SU-DHL-6 (cell line): Measurements from ENCODE around the gene CCDC68.

Experiments
- CTCF ChIP-seq: fragments of 200-600 bp; sonication (generic); IDR thresholded peaks from one replicate; pipeline ENCODE4 v1.5.1; 2017; ENCODE audit warnings: antibody characterized with exemption, mild to moderate bottlenecking, low read length, moderate library complexity; ENCODE audit not compliant: insufficient read depth, poor library complexity, severe bottlenecking
- EZH2phosphoT487 ChIP-seq: fragments of 200-600 bp; sonication (generic), shearing (Covaris generic); conservative IDR thresholded peaks from 2 replicates; pipeline ENCODE4 v1.6.1; 2018; ENCODE audit warnings: mild to moderate bottlenecking, antibody characterized with exemption, low read length, moderate library complexity, mixed read lengths

- TF ChIP-seq CTCF (no peak), EZH2phosphoT487 (no peak)
Observed at GRCh38 chr18:54942569-54942968, 16.7 kb downstream of the CCDC68 start.
